ENCODE measurements around the gene RALGPS1. TPM values are rescaled to one million over a fixed set of nuclear protein-coding genes. Genes with fewer than 3 reads are reported as not detected.

The RALGPS1 gene
- total RNA-seq, 2 experiments from 2014 or later: 1.9 to 2.2 TPM

- ATAC-seq (no peak), DNase-seq (no peak)
- no peaks in the 10 kb centered on the region for H3K9me3 Mint-ChIP-seq
- intact Hi-C loops (cut with micrococcal nuclease): no loop called here
- CTCF ChIA-PET: interaction anchor here (0.6 to 6.0 kb wide), 19 partner anchors 9 to 333 kb away, joined by 3 to 81 read pairs (median 5); no protein-coding TSS in a partner anchor
- no peaks in the 10 kb centered on the region for H3K4me1 Mint-ChIP-seq (ENCODE audit: low read depth)
- no peaks in the 10 kb centered on the region for H3K27me3 Mint-ChIP-seq
- no peak overlapping the region for H3K4me3 Mint-ChIP-seq
- no peaks in the 10 kb centered on the region for H3K36me3 Mint-ChIP-seq (ENCODE audit: low read depth)
- POLR2A ChIA-PET: no interaction called here
- TF ChIP-seq, protein P1, sequence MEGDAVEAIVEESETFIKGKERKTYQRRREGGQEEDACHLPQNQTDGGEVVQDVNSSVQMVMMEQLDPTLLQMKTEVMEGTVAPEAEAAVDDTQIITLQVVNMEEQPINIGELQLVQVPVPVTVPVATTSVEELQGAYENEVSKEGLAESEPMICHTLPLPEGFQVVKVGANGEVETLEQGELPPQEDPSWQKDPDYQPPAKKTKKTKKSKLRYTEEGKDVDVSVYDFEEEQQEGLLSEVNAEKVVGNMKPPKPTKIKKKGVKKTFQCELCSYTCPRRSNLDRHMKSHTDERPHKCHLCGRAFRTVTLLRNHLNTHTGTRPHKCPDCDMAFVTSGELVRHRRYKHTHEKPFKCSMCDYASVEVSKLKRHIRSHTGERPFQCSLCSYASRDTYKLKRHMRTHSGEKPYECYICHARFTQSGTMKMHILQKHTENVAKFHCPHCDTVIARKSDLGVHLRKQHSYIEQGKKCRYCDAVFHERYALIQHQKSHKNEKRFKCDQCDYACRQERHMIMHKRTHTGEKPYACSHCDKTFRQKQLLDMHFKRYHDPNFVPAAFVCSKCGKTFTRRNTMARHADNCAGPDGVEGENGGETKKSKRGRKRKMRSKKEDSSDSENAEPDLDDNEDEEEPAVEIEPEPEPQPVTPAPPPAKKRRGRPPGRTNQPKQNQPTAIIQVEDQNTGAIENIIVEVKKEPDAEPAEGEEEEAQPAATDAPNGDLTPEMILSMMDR (IDR thresholded peaks at IDR 0.05): no peak
- H3K27ac Mint-ChIP-seq: no peak overlapping the region
Measured at GRCh38 chr9:127198587-127198986, 284.0 kb downstream of the RALGPS1 start.

DNA sequence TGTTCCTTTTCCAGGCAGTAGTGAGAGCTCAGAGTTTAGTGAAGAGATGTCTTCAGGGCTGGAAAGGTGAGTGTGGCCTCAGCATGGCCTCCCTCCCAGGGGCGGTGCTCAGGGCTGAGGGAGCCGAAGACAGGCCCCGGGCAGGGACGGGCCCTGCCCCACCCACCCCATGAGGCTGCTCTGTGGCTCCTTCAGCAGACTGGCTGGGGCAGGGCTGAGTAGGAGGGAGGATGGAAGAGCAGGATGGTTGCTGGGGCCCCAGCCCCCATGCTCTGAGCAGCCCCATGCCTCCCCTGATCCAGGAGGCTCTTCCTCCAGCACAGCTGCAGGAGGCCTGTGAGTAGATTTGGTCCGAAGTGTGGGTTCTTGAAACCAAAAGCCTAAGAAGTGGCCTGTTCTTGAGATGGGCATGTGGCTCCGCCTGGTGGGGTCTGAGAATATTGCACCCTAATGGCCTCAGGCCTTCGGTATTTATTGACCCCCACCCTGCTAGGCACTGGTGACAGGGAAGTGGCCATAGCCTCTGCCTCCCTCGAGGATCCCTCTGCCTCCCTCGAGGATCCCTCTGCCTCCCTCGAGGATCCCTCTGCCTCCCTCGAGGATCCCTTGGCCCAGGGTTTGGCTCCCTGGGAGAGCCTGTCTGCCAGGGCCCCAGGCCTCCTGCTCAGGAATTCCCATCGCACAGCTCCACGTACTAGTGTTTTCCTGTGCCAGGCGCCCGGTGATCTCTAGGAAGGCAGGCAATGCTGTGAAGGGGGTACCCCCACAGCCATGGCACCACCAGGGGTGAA, 284.6 kb downstream of the RALGPS1 start:
- Mint-ChIP-seq H3K27me3 (no peaks in the 10 kb centered on the region), H3K9me3 (no peaks in the 10 kb centered on the region), H3K36me3 (ENCODE audit: low read depth) (no peaks in the 10 kb centered on the region), H3K4me3 (no peak overlapping the region), H3K4me1 (ENCODE audit: low read depth) (no peaks in the 10 kb centered on the region), H3K27ac (no peak overlapping the region)
- ATAC-seq (peak; percentile 89), DNase-seq (peak; percentile 89)
- intact Hi-C loops (cut with micrococcal nuclease): loop anchor here (1.0 kb wide), 1 partner anchor 259 kb away; no protein-coding TSS in a partner anchor
- CTCF ChIA-PET: interaction anchor here (0.6 to 6.0 kb wide), 21 partner anchors 10 to 334 kb away, joined by 3 to 81 read pairs (median 5); no protein-coding TSS in a partner anchor
- POLR2A ChIA-PET: no interaction called here
- TF ChIP-seq, protein P1 (IDR thresholded peaks at IDR 0.05): peak; percentile 87

DNA sequence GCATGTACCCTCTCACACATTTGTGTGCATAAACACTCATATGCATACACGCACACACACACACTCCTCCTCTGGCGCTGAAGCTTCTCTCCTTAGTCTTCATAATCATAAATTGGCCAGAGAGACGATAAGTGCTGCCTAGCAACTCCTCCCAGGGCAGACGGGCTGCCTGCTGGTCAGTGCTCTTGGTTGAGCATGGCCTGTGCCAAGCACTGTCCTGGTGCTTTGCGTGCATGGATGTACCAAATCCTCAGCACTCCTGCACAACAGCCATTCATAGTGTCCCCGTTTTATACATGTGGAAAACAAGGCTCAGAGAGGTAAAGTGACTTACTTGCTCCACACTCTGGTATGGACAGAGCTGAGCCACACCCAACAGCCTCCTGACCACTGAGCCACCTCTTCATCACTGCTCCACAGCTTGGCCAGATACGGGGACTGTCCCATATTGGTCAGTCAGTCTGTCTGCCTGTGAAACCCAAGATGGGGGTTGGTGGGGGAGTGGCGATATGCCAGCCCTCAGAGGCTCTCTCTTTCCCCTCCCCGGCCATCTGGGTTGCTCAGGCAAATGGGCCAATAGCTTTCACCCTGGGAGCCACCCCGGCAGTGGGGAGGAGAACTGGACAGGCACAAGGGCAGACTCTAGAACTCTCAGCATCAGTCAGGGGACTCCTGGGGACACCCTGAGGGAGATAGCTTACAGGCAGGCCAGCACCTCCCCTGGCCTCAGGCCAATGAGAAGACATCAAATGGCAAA, 285.7 kb downstream of the RALGPS1 start:
- H3K9me3 Mint-ChIP-seq: no peaks in the 10 kb centered on the region
- DNase-seq: no peak
- TF ChIP-seq, protein P1 (IDR thresholded peaks at IDR 0.05): no peak
- no peak overlapping the region for H3K4me3 Mint-ChIP-seq
- POLR2A ChIA-PET: interaction anchor here (0.7 kb wide), 1 partner anchor 239 kb away, joined by 3 read pairs; no protein-coding TSS in a partner anchor
- CTCF ChIA-PET: interaction anchor here (0.7 to 6.0 kb wide), 4 partner anchors 13 to 261 kb away, joined by 3 to 81 read pairs (median 10); no protein-coding TSS in a partner anchor
- H3K27ac Mint-ChIP-seq: no peak overlapping the region
- no peaks in the 10 kb centered on the region for H3K27me3 Mint-ChIP-seq
- intact Hi-C loops (cut with micrococcal nuclease): no loop called here
- no peak for ATAC-seq
- no peaks in the 10 kb centered on the region for H3K4me1 Mint-ChIP-seq (ENCODE audit: low read depth)
- H3K36me3 Mint-ChIP-seq (ENCODE audit: low read depth): no peaks in the 10 kb centered on the region

DNA sequence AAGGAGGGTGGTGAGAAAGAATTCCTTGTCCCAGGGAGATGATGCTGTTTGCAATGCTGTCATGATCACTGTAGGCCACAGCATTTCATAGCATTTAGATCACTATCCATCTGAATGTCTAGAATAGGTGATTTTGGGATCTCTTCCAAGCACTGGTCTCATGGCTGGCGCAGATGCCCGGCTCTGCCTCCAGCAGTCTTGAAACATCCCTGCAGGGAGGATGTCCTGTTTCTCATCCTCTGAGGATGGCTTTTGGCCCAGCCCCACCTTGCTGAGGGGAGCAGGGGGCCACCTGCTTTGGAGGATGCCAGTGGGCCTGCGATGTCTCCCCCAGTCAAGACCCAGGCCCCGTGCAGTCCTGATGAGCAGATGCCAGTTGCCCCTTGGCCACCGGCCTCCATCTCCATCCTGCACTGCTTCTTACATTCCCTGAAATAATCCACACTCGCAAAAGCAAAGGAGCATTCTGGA, 286.5 kb downstream of the RALGPS1 start:
- DNase-seq (no peak), ATAC-seq (no peak)
- ChIA-PET CTCF (interaction anchor here (1.5 to 6.0 kb wide), 3 partner anchors 12 to 262 kb away, joined by 3 to 81 read pairs (median 17); no protein-coding TSS in a partner anchor), POLR2A (interaction anchor here (0.7 kb wide), 1 partner anchor 240 kb away, joined by 3 read pairs; no protein-coding TSS in a partner anchor)
- H3K4me1 Mint-ChIP-seq (ENCODE audit: low read depth): no peaks in the 10 kb centered on the region
- no peaks in the 10 kb centered on the region for H3K27me3 Mint-ChIP-seq
- TF ChIP-seq, protein P1 (IDR thresholded peaks at IDR 0.05): no peak
- H3K9me3 Mint-ChIP-seq: no peaks in the 10 kb centered on the region
- H3K36me3 Mint-ChIP-seq (ENCODE audit: low read depth): no peaks in the 10 kb centered on the region
- H3K4me3 Mint-ChIP-seq: no peak overlapping the region
- no peak overlapping the region for H3K27ac Mint-ChIP-seq
- intact Hi-C loops (cut with micrococcal nuclease): no loop called here
